H9 (cell line): ENCODE results near the gene MXRA5. TPM values are rescaled to one million over a fixed set of nuclear protein-coding genes. Genes with fewer than 3 reads are reported as not detected.

Source experiments
- DNase-seq: peaks from one replicate; pipeline ENCODE4 v3.0.0-alpha.2; 2017
- H2AFZ ChIP-seq: one replicate; pipeline ENCODE4 v1.6.1; 2013; ENCODE audit warnings: mild to moderate bottlenecking, low read length, control low read depth, moderate library complexity
- H2AK5ac ChIP-seq: 2 replicates; pipeline ENCODE4 v1.6.1; 2013; ENCODE audit warnings: low read length, control low read depth, mixed read lengths; ENCODE audit not compliant: insufficient read length
- H2BK120ac ChIP-seq: one replicate; pipeline ENCODE4 v1.6.1; 2013; ENCODE audit warnings: low read depth, mild to moderate bottlenecking, low read length, control low read depth, inconsistent platforms; ENCODE audit not compliant: poor library complexity, severe bottlenecking
- H2BK12ac ChIP-seq: 2 replicates; pipeline ENCODE4 v1.6.1; 2013; ENCODE audit warnings: low read length, control low read depth, mixed read lengths, low read depth; ENCODE audit not compliant: insufficient read length
- H2BK15ac ChIP-seq: 2 replicates; pipeline ENCODE4 v1.6.1; 2013; ENCODE audit warnings: low read depth, low read length, control low read depth
- H2BK20ac ChIP-seq: one replicate; pipeline ENCODE4 v1.6.1; 2013; ENCODE audit warnings: low read depth, mild to moderate bottlenecking, low read length, control low read depth, inconsistent platforms; ENCODE audit not compliant: poor library complexity, severe bottlenecking
- H2BK5ac ChIP-seq: 2 replicates; pipeline ENCODE4 v1.6.1; 2013; ENCODE audit warnings: low read length, control low read depth, mixed read lengths; ENCODE audit not compliant: insufficient read length
- H3K14ac ChIP-seq: 2 replicates; pipeline ENCODE4 v1.6.1; 2013; ENCODE audit warnings: low read length, control low read depth; ENCODE audit not compliant: insufficient read depth
- H3K18ac ChIP-seq: 2 replicates; pipeline ENCODE4 v1.6.1; 2013; ENCODE audit warnings: low read depth, mild to moderate bottlenecking, mixed read lengths, low read length, control low read depth; ENCODE audit not compliant: insufficient read length
- H3K23ac ChIP-seq: 2 replicates; pipeline ENCODE4 v1.6.1; 2013; ENCODE audit warnings: low read length, control low read depth, mixed read lengths, low read depth; ENCODE audit not compliant: insufficient read length
- H3K23me2 ChIP-seq: 2 replicates; pipeline ENCODE4 v1.6.1; 2013; ENCODE audit warnings: low read depth, mild to moderate bottlenecking, mixed read lengths, low read length, control low read depth; ENCODE audit not compliant: insufficient read length, poor library complexity, severe bottlenecking
- H3K27ac ChIP-seq: 2 replicates; pipeline ENCODE4 v1.5.1; 2013; ENCODE audit warnings: low read length, control low read depth, mixed read lengths, low read depth; ENCODE audit not compliant: insufficient read length
- H3K27me3 ChIP-seq: 2 replicates; pipeline ENCODE4 v1.6.1; 2013; ENCODE audit warnings: low read length, control low read depth, inconsistent platforms; ENCODE audit not compliant: insufficient read depth
- H3K4ac ChIP-seq: 2 replicates; pipeline ENCODE4 v1.6.1; 2013; ENCODE audit warnings: low read depth, mild to moderate bottlenecking, control low read depth, inconsistent platforms, low read length, moderate library complexity
- H3K4me1 ChIP-seq: 2 replicates; pipeline ENCODE4 v1.6.1; 2013; ENCODE audit warnings: low read length, control low read depth, inconsistent platforms; ENCODE audit not compliant: insufficient read depth
- H3K4me2 ChIP-seq: 2 replicates; pipeline ENCODE4 v1.6.1; 2013; ENCODE audit warnings: low read length, control low read depth, mixed read lengths; ENCODE audit not compliant: insufficient read length, insufficient read depth
- H3K56ac ChIP-seq: 2 replicates; pipeline ENCODE4 v1.6.1; 2013; ENCODE audit warnings: low read depth, mild to moderate bottlenecking, mixed read lengths, low read length, control low read depth; ENCODE audit not compliant: insufficient read length
- H3K79me1 ChIP-seq: 2 replicates; pipeline ENCODE4 v1.6.1; 2013; ENCODE audit warnings: low read depth, mild to moderate bottlenecking, moderate library complexity, low read length, control low read depth, inconsistent platforms; ENCODE audit not compliant: insufficient read depth, poor library complexity, severe bottlenecking
- H3K79me2 ChIP-seq: 2 replicates; pipeline ENCODE4 v1.6.1; 2013; ENCODE audit warnings: low read length, control low read depth, inconsistent platforms; ENCODE audit not compliant: insufficient read depth
- H3K9ac ChIP-seq: 2 replicates; pipeline ENCODE4 v1.6.1; 2013; ENCODE audit warnings: low read length, control low read depth, mixed read lengths; ENCODE audit not compliant: insufficient read length; ENCODE audit errors: extremely low read depth
- H3K9me3 ChIP-seq: one replicate; pipeline ENCODE4 v1.6.1; 2013; ENCODE audit warnings: low read depth, low read length, inconsistent platforms; ENCODE audit not compliant: control insufficient read depth
- H3T11ph ChIP-seq: one replicate; pipeline ENCODE4 v1.6.1; 2013; ENCODE audit warnings: mild to moderate bottlenecking, low read length, control low read depth, inconsistent platforms
- H4K20me1 ChIP-seq: one replicate; pipeline ENCODE4 v1.6.1; 2013; ENCODE audit not compliant: control insufficient read depth, insufficient read length, insufficient read depth
- H4K5ac ChIP-seq: 2 replicates; pipeline ENCODE4 v1.6.1; 2013; ENCODE audit warnings: low read depth, mild to moderate bottlenecking, mixed read lengths, low read length, control low read depth; ENCODE audit not compliant: insufficient read length
- H4K8ac ChIP-seq: replicated peaks from 2 replicates; pipeline ENCODE4 v1.6.1; 2013; ENCODE audit warnings: low read length, control low read depth, mixed read lengths, low read depth; ENCODE audit not compliant: insufficient read length
- H4K91ac ChIP-seq: 2 replicates; pipeline ENCODE4 v1.6.1; 2013; ENCODE audit warnings: low read depth, mild to moderate bottlenecking, moderate library complexity, mixed read lengths, low read length, control low read depth; ENCODE audit not compliant: insufficient read length
- H3K27ac Mint-ChIP-seq, 3 experiments: 2 replicates in 2 of 3; 3 replicates in 1 of 3; pipeline ENCODE4 v1.8.0; 2020 to 2021; ENCODE audit warnings: mixed read lengths in 3 of 3, mild to moderate bottlenecking in 1 of 3, moderate library complexity in 1 of 3
- H3K27me3 Mint-ChIP-seq: 2 replicates; pipeline ENCODE4 v1.8.0; 2021; ENCODE audit warnings: low read depth, mild to moderate bottlenecking, moderate library complexity, mixed read lengths
- H3K36me3 Mint-ChIP-seq, 3 experiments: 2 replicates in 2 of 3; 3 replicates in 1 of 3; pipeline ENCODE4 v1.8.0; 2020 to 2021; ENCODE audit warnings: low read depth in 3 of 3, mixed read lengths in 3 of 3; ENCODE audit not compliant: insufficient read depth in 1 of 3
- H3K4me1 Mint-ChIP-seq, 2 experiments: 2 replicates each; pipeline ENCODE4 v1.8.0; 2020; ENCODE audit warnings: mixed read lengths in 2 of 2
- H3K4me3 Mint-ChIP-seq, 2 experiments: 2 replicates in 1 of 2; 3 replicates in 1 of 2; pipeline ENCODE4 v1.8.0; 2020 to 2021; ENCODE audit warnings: mild to moderate bottlenecking in 2 of 2, mixed read lengths in 2 of 2, moderate library complexity in 1 of 2
- H3K9me3 Mint-ChIP-seq, 2 experiments: 2 replicates in 1 of 2; 3 replicates in 1 of 2; pipeline ENCODE4 v1.8.0; 2020; ENCODE audit warnings: mild to moderate bottlenecking in 2 of 2, mixed read lengths in 2 of 2, moderate library complexity in 1 of 2
- WGBS: extraction: QIAGEN DNeasy Blood & Tissue Kit; methylation state at CpG from one replicate; pipeline ENCODE4 v1.1.7; 2013; ENCODE audit warnings: missing lambda C conversion rate, low lambda C conversion rate, mixed read lengths; ENCODE audit not compliant: insufficient read length; ENCODE audit errors: extremely low coverage; 5-methylcytosine and 5-hydroxymethylcytosine counted together
- total RNA-seq: library from RNA; stranded (reverse); gene quantifications from 2 replicates; pipeline ENCODE4 v1.2.1, GENCODE V29; 2021
- TF ChIP-seq, protein P1 (sequence below): fragments of 200-600 bp; sonication (generic); conservative IDR thresholded peaks from 3 replicates; pipeline ENCODE4 v1.8.0; 2021; ENCODE audit warnings: antibody characterized with exemption, mild to moderate bottlenecking

The MXRA5 gene
- total RNA-seq, 1 experiment from 2014 or later, result 1.0 TPM

DNA sequence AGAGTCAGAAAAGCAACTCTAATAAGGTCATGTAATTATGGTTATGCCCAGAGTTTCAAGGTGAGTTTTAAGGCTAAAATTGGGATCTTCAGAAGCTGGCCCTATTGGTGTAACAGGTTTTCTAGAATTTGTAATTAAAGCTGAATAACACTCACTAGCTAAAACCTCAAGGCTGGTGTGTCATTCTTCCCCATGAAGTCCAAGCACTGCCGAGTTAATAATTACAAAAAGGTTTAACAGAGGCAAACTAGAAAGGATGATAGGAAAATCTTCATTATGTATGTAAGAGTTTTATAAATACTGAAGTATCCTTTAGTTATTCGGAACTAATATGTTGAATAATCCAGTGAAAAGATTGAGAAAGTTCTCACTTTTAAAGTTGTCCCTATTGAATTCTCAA is 34.3 kb downstream of the MXRA5 start:
- H3K18ac ChIP-seq, result no peak overlapping the region

More for the DNA sequence above, 34.3 kb downstream of the MXRA5 start:
- H4K91ac ChIP-seq, result no peak overlapping the region
- no peak overlapping the region for H2BK120ac ChIP-seq
- Mint-ChIP-seq H3K27me3 (no peaks in the 10 kb centered on the region), H3K9me3 (no peaks in the 10 kb centered on the region; a peak in 3 of 5 replicates), H3K4me1 (0 out of 4 replicates have a peak, but pooled peaks cover 0 to 2% of the 10 kb centered on the region in 2 experiments), H3K36me3 (peaks cover 6 to 13% (median 10%) of the 10 kb centered on the region in 3 experiments), H3K4me3 (no peak overlapping the region), H3K27ac (no peak overlapping the region)
- H3K23me2 ChIP-seq, result no peaks in the 10 kb centered on the region
- H3K9me3 ChIP-seq, result no peaks in the 10 kb centered on the region
- no peak overlapping the region for H3K23ac ChIP-seq
- no peak overlapping the region for H3K56ac ChIP-seq
- H4K5ac ChIP-seq, result no peak overlapping the region
- H4K20me1 ChIP-seq, result no peaks in the 10 kb centered on the region
- H3K79me1 ChIP-seq, result no peaks in the 10 kb centered on the region
- no peak overlapping the region for H3K4ac ChIP-seq
- H2BK5ac ChIP-seq, result no peak overlapping the region
- DNase-seq, result no peak
- no peak overlapping the region for H2BK12ac ChIP-seq
- no peak overlapping the region for H4K8ac ChIP-seq
- H3K79me2 ChIP-seq, result no peaks in the 10 kb centered on the region
- H2AFZ ChIP-seq, result no peak overlapping the region
- TF ChIP-seq, protein P1, sequence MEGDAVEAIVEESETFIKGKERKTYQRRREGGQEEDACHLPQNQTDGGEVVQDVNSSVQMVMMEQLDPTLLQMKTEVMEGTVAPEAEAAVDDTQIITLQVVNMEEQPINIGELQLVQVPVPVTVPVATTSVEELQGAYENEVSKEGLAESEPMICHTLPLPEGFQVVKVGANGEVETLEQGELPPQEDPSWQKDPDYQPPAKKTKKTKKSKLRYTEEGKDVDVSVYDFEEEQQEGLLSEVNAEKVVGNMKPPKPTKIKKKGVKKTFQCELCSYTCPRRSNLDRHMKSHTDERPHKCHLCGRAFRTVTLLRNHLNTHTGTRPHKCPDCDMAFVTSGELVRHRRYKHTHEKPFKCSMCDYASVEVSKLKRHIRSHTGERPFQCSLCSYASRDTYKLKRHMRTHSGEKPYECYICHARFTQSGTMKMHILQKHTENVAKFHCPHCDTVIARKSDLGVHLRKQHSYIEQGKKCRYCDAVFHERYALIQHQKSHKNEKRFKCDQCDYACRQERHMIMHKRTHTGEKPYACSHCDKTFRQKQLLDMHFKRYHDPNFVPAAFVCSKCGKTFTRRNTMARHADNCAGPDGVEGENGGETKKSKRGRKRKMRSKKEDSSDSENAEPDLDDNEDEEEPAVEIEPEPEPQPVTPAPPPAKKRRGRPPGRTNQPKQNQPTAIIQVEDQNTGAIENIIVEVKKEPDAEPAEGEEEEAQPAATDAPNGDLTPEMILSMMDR, result no peak
- no peak overlapping the region for H3K9ac ChIP-seq
- H3K27ac ChIP-seq, result no peak overlapping the region
- H2BK15ac ChIP-seq, result no peak overlapping the region
- WGBS, result no CpG with 5 or more reads among the region's 2 CpGs
- H2BK20ac ChIP-seq, result no peak overlapping the region
- H3T11ph ChIP-seq, result no peak overlapping the region
- no peak overlapping the region for H3K14ac ChIP-seq
- H3K4me2 ChIP-seq, result no peak overlapping the region
- H3K27me3 ChIP-seq, result no peaks in the 10 kb centered on the region
- H3K4me1 ChIP-seq, result no peaks in the 10 kb centered on the region
- H2AK5ac ChIP-seq, result no peak overlapping the region
